Measurements from ENCODE around the gene CCDC73. TPM values are rescaled to one million over a fixed set of nuclear protein-coding genes. Genes with fewer than 3 reads are reported as not detected.
"Not testable (repeated sequence)": the region's sequence is repeated elsewhere in the genome, so short reads cannot be mapped to it uniquely, and the experiment has no call there.

Gene CCDC73
- total RNA-seq, 1 experiment from 2014 or later = not detected

DNA sequence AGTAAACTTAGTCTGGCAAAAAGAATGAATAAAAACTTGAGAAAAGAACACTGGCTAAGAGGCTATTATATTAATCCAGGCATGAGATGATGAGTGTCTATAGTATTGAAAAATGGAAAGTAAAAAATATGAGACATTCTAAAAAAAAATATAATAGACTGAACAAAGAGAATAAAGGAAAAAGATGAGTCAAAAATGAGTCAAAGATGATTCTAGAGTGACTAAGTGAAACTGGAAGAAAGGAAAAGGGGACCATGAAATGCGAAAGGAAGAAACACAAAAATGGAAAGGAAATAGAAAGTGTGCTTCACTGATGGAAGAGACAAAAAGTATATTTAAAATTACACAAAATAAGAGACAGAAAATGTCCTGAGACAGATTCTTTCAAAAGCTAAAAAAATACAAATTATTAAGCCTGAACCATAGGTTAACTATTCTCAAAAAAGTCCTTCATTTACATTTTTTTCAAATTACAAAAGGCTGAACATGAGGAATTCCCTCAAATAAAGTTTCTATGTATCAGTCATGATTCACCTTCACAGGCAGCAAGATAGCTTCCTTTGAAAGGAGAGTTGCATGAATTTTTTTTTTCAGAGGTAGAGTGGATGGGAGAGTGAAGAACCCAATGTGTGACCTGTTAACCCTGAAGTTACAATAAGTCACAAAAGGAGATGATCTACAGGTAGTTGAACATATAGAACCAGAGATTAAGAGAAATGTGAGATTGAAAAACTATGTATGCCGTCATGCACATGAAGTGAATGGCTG is 135.6 kb downstream of the CCDC73 start:
- Histone ChIP-seq H3K4me3 (no peak overlapping the region), H3K36me3 (no peaks in the 10 kb centered on the region), H3K9me3 (no peaks in the 10 kb centered on the region), H3K27me3 (no peaks in the 10 kb centered on the region)
- DNase-seq = no peak

DNA sequence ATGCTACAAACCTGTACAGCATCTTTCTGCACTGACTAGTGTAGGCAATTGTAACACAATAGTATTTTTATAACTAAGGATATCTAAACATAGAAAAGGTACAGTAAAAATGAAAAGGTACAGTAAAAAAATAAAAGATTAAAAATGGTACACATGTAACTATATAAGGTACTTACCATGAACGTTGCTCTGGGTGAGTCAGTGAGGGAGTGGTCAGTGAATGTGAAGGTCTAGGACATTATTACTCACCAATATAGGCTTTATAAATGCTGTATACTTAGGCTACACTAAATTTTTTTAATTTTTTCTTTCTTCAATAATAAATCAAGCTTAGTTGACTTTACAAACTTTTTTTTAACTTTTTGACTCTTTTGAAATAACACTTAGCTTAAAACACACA is 150.9 kb downstream of the CCDC73 start:
- H3K36me3 ChIP-seq = no peaks in the 10 kb centered on the region
- H3K9me3 ChIP-seq = no peaks in the 10 kb centered on the region
- no peaks in the 10 kb centered on the region for H3K27me3 ChIP-seq
- DNase-seq = peak; percentile 23
- no peak overlapping the region for H3K4me3 ChIP-seq

DNA sequence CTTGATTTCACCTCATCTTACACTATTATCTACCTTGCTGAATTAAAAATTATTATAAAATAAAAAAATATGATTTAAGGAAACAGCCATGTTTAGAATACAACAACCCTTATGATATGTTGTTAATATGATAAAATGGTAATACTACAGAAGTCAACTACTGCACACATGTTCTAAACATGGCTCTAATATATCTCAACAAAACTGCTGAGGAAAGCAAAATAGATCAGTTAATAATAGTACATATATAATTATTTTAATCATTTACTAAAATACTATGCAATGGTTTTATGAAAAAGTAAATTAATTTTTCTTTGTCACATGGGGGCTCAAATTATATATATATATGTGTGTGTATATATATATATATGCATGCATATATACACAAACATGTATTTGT is 153.1 kb downstream of the CCDC73 start:
- no peaks in the 10 kb centered on the region for H3K36me3 ChIP-seq
- no peak for DNase-seq
- H3K4me3 ChIP-seq = no peak overlapping the region
- H3K27me3 ChIP-seq = no peaks in the 10 kb centered on the region
- no peaks in the 10 kb centered on the region for H3K9me3 ChIP-seq

DNA sequence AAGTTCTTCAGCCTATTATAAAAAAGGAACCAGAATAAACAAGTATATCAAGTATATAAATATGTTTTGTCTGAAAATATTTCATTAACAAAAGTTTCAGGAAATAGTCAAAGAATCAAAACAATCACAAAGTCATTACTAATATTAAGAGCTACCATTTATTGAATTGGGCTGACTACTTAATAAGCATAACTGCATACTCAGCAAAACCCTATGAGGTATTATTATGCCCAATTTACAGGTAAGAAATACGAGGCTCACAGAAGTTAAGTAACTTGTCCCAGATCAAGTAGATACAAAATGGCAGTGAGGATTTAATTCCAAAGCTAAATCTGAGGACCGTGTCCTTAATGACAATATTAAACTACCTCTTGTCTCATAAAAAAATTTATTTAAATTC is 158.6 kb downstream of the CCDC73 start:
- no peak for DNase-seq
- H3K36me3 ChIP-seq = no peaks in the 10 kb centered on the region

DNA sequence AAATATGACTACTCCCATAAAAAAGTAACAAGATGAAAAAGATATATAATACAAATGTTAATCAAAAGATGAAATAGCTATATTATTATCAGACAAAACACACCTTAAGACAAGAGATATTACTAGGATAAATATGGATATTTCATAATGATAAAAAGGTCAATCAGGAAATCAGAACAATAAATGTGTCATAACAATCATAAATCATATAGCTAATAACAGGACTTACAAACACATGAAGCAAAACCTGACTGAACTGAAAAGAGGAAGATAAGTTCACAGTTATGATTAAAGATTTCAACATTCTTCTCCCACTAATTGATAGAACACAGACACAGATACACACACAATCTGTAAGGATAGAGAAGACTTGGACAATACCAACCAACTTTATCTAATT is 163.6 kb downstream of the CCDC73 start:
- no peaks in the 10 kb centered on the region for H3K9me3 ChIP-seq
- H3K4me3 ChIP-seq = no peak overlapping the region
- no peak for DNase-seq
- no peaks in the 10 kb centered on the region for H3K27me3 ChIP-seq
- no peaks in the 10 kb centered on the region for H3K36me3 ChIP-seq

More for the DNA sequence above, 158.6 kb downstream of the CCDC73 start:
- Histone ChIP-seq H3K27me3 (no peaks in the 10 kb centered on the region), H3K4me3 (no peak overlapping the region), H3K9me3 (no peaks in the 10 kb centered on the region)

DNA sequence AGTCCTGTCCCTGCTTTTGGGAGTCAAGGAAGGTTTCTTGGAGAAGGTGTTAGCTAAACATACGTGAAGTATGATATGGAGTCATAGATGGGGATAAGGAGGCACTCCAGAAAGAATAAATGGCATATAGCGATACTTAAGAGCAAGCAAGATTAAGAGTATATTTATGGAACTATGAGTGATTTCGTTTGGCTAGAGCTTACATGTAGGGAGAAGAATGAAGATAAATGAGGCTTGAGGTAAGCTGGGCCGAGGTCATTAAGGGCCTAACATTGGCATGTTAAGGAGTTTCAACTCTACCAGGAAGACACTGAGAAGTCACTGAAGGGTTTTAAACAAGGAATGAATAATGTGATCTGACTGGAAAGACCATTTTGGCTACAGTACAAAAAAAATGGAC is 177.6 kb downstream of the CCDC73 start:
- H3K27me3 ChIP-seq = no peaks in the 10 kb centered on the region
- no peak overlapping the region for H3K4me3 ChIP-seq
- no peaks in the 10 kb centered on the region for H3K9me3 ChIP-seq
- no peak for DNase-seq
- no peaks in the 10 kb centered on the region for H3K36me3 ChIP-seq

DNA sequence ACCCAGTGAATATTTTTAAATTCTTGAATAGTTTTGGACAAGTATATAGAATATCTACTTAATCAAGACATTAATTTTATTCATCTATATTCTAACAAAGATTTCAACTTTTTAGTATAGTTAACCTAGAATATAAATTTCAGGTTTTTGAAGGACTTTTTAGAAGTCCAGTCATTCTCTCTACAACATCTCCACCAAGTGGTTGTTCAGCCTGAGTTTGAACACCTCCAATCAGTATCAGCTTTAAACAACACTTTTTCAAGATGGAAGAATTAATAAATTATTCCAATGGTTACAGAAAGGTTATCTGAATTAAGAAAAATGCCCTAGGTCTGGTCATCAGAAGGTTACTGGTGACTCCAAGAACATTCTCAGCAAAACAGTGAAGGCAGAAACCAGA is 179.0 kb downstream of the CCDC73 start:
- H3K27me3 ChIP-seq = no peaks in the 10 kb centered on the region
- H3K36me3 ChIP-seq = no peaks in the 10 kb centered on the region
- H3K9me3 ChIP-seq = no peaks in the 10 kb centered on the region
- DNase-seq = no peak
- no peak overlapping the region for H3K4me3 ChIP-seq

DNA sequence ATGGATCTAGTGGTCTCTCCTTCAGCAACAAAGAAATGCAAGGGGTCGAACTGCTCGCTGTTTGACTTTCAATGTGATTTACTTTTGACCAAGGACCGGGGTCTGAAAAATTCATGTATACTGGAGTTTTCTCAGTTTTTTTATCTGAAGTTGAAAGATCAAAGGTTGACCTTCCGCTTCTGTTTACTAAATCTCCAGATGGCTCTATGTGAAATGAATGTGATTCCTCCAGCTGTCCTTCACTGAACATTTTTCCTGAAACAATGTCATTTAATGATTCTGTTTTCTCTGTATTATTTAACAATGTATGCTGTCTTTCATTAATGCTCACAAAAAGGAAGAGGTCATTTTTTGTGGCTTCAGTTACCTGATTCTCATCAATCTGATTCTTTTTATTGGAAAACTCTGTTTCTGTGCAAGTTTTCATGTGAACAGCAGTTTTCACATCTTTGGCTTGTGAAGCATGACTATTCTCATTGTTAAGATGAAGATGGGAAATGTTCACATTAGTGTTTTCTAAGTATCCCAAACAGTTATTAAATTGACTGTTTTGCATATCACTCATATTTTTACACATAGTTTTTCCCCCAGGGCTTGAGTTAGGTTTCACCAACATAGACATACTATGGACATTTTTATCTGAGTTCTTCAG is 180.8 kb downstream of the CCDC73 start:
- no peak overlapping the region for H3K4me3 ChIP-seq
- H3K9me3 ChIP-seq = no peaks in the 10 kb centered on the region
- no peaks in the 10 kb centered on the region for H3K36me3 ChIP-seq
- H3K27me3 ChIP-seq = no peaks in the 10 kb centered on the region
- no peak for DNase-seq

DNA sequence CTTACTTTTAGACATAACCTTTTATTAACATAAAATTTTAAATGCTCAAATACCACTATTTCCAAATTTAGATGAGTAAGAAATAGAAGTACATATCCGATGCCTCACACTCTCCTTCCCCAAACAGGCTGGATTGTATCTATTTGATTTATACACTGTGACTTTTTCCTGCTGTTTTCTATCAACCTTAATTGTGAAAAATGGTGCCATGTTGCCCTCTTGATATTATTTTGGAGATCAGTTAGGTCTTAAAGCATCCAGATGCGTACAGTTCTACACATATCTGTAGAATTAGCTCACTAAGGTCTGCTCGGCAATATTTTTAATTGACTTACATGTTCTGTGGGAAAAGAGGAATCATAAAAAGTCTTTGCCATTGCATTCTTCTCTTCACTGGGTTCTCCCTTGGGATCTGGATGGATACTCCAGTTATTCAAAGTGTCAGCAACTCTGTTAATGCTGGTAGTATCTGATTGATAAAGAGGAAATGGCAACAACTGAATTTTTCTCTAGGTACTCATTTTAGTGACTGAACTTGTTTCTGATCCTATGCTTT is 183.6 kb downstream of the CCDC73 start:
- H3K4me3 ChIP-seq = no peak overlapping the region
- no peaks in the 10 kb centered on the region for H3K9me3 ChIP-seq
- H3K36me3 ChIP-seq = peaks cover 11% of the 10 kb centered on the region
- DNase-seq = no peak
- no peaks in the 10 kb centered on the region for H3K27me3 ChIP-seq

DNA sequence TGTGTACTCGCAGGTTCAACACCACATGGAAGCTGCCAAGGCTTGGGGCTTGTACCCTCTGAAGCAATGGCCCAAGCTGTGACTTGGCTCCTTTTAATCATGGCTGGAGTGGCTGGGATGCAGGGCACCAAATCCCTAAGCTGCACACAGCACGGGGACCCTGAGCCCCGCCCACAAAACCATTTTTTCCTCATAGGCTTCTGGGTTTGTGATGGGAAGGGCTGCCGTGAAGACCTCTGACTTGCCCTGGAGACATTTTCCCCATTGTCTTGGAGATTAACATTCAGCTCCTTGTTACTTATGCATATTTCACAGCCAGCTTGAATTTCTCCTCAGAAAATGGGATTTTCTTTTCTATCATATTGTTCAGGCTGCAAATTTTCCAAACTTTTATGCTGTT is 185.6 kb downstream of the CCDC73 start:
- not testable (repeated sequence) for H3K4me3 ChIP-seq, H3K27me3 ChIP-seq, H3K9me3 ChIP-seq, DNase-seq
- H3K36me3 ChIP-seq = peaks cover 27% of the 10 kb centered on the region

DNA sequence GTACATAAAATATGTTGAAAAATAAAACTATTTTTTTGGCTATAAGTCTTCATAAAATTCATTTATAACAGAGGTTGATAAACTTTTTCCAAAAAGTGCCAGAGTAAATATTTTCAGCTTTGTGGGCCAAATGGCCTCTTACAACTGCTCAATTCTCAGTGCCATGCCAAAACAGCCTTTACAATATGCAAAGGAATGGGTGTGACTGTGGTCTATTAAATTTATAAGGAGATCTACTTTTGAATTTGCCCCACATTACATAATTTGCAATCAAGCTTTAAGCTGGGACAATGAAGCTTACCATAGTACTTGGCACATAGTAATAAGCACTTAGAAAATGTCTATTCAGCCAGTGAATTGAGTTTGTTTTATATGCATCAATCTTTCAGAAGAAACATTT is 188.2 kb downstream of the CCDC73 start:
- no peaks in the 10 kb centered on the region for H3K27me3 ChIP-seq
- H3K9me3 ChIP-seq = no peaks in the 10 kb centered on the region
- H3K4me3 ChIP-seq = no peak overlapping the region
- no peak for DNase-seq
- H3K36me3 ChIP-seq = peaks cover 49% of the 10 kb centered on the region

DNA sequence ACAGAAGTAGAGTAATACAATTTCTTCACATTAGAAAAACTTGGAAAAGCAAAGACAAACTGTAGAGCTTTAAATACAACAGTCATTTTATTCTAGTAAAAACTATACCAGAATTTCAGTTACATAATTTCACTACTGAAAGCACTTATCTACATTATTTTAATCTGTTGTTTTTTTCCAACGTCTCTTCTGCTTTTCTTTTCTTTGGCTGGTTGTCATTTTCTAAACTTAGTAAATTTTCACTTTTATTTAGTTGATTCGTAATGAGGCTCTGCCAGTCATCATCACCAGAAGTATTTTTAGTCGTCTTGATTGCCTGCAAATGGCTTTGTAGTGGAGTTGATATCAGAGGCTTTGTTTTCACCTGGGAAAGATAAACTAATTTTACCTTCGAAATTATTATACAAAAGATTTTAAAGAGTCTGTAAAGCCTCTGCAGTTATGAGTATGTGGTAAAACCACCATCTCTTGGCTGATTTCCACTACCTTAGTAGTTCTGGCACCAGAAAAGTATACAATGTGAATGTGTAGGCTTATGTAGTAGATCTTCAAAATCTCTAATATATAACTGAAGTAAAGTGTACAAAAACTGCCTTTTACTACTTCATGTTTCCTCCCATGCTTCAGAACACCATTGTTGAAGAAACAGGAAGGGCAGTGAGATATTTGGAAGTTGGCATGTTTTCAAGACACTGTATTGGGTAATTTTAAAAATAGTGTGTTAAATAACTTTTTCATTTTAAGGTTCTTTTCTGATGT is 191.6 kb downstream of the CCDC73 start:
- Histone ChIP-seq H3K36me3 (peaks cover 71% of the 10 kb centered on the region), H3K4me3 (no peak overlapping the region), H3K9me3 (no peaks in the 10 kb centered on the region), H3K27me3 (no peaks in the 10 kb centered on the region)
- DNase-seq = no peak

DNA sequence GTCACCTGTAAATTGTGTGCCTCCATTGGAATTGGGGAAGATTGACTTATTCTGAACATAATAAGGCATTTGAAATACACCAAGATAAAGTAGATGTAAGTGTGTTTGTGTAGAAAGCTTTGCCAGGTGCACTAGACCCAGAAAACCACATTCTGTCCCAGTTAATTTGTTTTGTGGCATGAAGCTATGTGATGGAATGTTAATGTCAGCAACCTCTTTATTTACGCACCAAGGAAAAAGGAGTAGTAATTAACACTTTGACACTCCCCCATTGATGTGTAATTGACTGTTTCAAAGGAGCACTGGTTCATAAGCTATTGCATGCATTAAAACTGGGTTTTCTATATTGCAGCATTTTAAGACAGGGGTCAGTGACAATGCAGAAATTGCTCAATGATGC is 196.5 kb downstream of the CCDC73 start:
- no peak overlapping the region for H3K4me3 ChIP-seq
- H3K9me3 ChIP-seq = no peaks in the 10 kb centered on the region
- no peaks in the 10 kb centered on the region for H3K27me3 ChIP-seq
- no peak for DNase-seq
- peaks cover 66% of the 10 kb centered on the region for H3K36me3 ChIP-seq

DNA sequence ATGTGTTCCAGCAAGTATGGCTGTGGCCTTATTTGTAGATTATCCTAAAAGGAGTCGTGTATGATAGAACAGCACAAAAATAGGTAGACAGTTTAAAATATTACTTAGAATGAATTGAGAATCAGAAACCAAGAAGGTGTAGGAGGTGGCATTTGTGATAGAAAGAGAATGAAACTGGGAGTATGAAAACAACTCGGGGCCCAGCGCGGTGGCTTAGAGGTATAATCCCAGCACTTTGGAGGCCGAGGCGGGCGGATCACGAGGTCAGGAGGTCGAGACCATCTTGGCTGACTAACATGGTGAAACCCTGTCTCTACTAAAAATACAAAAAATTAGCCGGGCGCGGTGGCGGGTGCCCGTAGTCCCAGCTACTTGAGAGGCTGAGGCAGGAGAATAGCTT is 198.3 kb downstream of the CCDC73 start:
- peaks cover 69% of the 10 kb centered on the region for H3K36me3 ChIP-seq

DNA sequence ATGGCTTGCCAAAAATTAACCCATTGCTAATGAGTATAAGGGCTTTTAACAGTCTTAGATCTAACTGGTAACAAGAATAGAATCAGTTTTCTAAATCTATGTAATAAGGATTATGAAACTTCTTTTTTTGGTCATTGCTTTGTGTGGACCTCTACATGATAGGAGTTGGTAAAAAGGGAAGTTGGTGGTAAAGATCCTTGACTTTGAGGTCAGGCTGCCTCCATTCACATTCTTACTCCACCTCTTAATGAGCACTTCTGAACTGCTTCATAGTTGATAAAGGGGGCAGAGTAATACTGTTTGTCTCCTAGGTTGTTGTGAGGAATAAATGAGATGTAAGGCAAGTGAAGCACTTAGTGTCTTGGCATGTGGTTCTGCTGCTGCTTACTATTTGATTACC is 200.2 kb downstream of the CCDC73 start:
- no peaks in the 10 kb centered on the region for H3K27me3 ChIP-seq
- no peaks in the 10 kb centered on the region for H3K9me3 ChIP-seq
- H3K36me3 ChIP-seq = peaks cover 64% of the 10 kb centered on the region
- no peak for DNase-seq
- H3K4me3 ChIP-seq = no peak overlapping the region

More for the DNA sequence above, 198.3 kb downstream of the CCDC73 start:
- not testable (repeated sequence) for H3K4me3 ChIP-seq, H3K27me3 ChIP-seq, DNase-seq, H3K9me3 ChIP-seq

DNA sequence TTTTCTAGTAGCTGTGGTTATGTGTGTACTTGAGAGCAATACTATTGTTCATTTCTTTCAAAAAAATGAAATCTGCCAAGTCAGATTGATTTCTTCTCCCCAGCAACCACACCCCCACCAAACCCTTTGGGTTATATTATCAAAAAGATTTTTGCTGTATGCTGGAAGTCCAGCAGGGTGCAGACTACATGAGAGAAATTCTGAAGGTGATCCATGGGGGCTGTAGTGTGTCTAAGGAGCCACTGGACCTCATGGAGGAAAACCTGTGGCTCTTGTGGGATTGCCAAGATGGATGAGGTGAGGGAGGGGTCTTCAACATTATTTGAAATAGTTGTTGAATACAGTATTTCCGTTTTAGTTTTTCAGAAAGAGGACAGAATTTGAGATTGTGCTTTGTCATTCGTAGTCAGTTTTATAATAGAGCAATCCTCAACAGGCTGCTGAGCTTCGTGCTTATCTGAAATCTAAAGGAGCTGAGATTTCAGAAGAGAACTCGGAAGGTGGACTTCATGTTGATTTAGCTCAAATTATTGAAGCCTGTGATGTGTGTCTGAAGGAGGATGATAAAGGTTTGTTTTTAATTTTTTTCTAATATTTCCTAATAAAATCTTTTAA is 207.8 kb downstream of the CCDC73 start:
- H3K27me3 ChIP-seq = no peaks in the 10 kb centered on the region
- peaks cover 45% of the 10 kb centered on the region for H3K36me3 ChIP-seq
- no peak for DNase-seq
- H3K9me3 ChIP-seq = no peaks in the 10 kb centered on the region
- H3K4me3 ChIP-seq = no peak overlapping the region

DNA sequence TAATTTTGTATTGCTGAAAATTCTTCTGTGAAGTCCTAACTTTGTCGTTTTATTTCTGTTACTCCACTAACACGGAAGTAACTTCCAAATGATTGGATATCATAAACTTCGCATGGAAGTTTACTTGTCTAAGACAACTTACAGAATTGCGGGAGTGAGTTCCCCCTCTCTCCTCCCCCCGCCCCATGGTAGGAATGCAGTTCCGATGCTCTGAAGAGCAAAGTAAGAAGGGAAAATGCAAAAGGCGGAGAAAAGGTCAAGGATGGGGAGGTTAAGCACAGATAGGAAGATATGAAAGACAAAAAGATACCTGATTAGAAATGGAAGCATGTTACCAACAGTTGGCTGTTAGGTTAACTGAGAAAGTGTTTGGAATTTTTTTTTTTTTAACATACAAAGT is 209.5 kb downstream of the CCDC73 start:
- peaks cover 35% of the 10 kb centered on the region for H3K36me3 ChIP-seq
- no peaks in the 10 kb centered on the region for H3K27me3 ChIP-seq
- no peaks in the 10 kb centered on the region for H3K9me3 ChIP-seq
- DNase-seq = no peak
- peak overlapping the region; percentile 88 for H3K4me3 ChIP-seq

Data from MG63 (cell line).